ENCODE data around the gene NFIC.

The NFIC gene

GRCh38 chr19:3512562-3513228 lies 146.3 kb downstream of the NFIC start:
- DNase-seq = no peak

- DNase-seq = no peak
Observed at GRCh38 chr19:3513229-3514140, 147.1 kb downstream of the NFIC start.

DNA sequence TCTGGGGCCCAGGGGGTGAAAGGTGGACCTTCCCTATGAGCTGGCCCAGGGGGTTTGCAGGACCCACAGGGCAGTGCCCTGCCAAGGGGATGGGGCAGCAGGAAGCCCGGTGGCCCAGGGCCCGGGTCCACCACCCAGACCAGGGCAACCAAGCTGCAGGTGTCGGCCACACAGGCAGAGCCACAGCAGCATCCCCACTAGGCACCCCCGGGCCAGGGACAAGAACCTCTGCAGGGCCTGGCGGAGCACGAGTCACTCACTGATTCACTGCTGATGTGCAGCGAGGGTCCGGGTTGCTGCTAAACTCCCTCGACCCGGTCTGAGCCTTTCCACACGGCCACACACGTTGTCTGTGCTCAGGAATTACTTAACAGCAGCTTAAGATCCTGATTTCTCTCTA lies 148.5 kb downstream of the NFIC start:
- DNase-seq = no peak

- DNase-seq = no peak
Observed at GRCh38 chr19:3515891-3516422, 149.6 kb downstream of the NFIC start.

DNA sequence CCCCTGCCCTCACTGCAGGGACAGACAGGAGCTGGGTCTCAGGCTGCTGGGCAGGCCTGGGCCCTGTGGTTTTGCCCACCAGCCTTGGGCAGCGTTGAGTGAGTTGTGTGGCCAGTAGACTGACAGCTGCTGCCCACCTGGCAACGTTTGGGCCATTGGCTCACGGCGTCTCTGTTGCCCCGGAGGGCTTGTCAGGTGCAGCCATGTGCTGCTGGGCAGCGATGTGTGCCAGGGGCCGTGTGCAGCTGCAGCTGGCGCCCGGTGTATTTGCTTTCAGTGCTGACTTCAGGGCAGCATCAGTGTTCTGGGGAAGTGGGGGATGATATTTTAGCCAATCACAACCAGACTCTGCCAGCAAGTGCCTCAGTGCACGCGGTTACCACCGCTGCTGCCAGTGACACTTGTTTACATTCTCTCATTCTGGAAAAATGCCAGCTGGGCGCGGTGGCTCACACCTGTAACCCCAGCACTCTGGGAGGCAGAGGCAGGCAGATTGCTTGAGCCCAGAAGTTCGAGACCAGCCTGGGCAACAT lies 150.4 kb downstream of the NFIC start:
- peak in 3 of 5 experiments; percentile 25 to 87 (median 62) for DNase-seq

DNA sequence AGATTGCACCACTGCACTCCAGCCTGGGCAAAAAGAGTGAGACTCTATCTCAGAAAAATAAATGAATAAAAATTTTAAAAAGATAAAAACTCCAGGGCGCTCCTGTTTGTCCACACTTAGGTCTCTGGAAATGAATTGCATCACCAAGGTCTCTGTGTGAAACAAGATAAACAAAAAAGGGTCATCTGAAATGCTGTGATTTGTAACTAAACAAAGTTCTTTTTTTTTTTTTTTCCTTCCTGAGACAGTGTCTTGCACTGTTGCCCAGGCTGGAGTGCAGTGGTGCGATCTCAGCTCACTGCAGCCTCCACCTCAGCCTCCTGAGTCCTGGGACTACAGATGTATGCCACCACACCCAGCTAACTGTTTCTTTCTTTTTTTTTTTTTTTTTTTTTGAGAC lies 151.3 kb downstream of the NFIC start:
- no peak for DNase-seq

DNA sequence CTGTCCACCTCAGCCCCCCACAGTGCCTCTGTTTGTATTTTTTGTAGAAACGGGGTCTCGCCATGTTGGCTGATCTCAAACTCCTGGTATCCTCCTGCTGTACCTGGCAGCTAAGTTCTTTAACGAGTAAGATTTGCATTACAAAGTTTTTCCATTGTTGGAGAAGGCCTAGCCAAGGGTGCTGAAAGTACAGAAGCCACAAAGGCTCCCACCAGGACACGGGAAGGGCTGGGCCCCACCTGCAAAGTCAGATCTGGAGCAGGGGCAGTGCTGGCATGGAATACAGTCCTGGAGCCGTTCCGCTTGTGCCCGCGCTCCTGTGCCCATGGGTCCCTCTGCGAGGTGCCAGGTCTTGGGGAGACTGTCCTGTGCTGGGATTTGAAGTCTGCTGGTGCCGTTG lies 151.9 kb downstream of the NFIC start:
- DNase-seq = no peak

- no peak for DNase-seq
Observed at GRCh38 chr19:3518659-3519058, 152.3 kb downstream of the NFIC start.
